ENCODE measurements around the gene HNF1A.

DNA sequence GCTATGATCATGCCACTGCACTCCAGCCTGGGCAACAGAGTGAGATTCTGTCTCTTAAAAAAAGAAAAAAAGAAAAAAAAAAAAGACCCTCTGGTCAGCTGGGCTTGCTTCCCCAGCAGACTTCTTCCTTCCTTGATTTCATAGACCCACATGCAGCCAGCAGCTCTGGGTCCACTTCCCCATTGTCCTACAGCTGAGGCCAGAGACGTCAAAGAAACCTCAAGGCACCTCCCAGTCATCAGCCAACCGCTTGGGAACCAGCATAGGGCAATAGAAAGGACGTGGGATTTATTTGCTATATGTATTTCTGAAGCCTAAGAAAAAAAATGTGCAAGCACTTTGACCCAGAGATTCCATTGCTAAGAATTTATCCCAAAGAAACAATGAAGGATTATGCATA, 38.8 kb upstream of the HNF1A start:
- TF ChIP-seq CTCF (IDR thresholded peaks at IDR 0.05) (no peak), POLR2A (IDR thresholded peaks at IDR 0.05) (no peak)

Measured in right lobe of liver (tissue), 4 donors.